Omental fat pad (tissue), 4 donors: ENCODE data around the gene NAGLU. TPM values are rescaled to one million over a fixed set of nuclear protein-coding genes. Genes with fewer than 3 reads are reported as not detected.

Source experiments
- ATAC-seq: fragments of 150-250 bp; one replicate; pipeline ENCODE4 v1.9.1; 2016; ENCODE audit warnings: mild to moderate bottlenecking, moderate library complexity; ENCODE audit not compliant: low FRiP score
- DNase-seq: peaks from one replicate; pipeline ENCODE4 v3.0.0-alpha.2; 2019; ENCODE audit warnings: low spot score
- small RNA-seq: library from RNA; depleted of rRNA; stranded (forward); fragments of <200 nt; gene quantifications from one replicate; pipeline ENCODE3, GENCODE V24; 2016
- total RNA-seq, 4 donors: library from RNA; depleted of rRNA; stranded (reverse); fragments of >200 nt; gene quantifications; one replicate each; pipeline ENCODE4 v1.1.0, GENCODE V29; 2016
- TF ChIP-seq, protein P1 (sequence below), 3 donors: fragments of 450-650 bp; IDR thresholded peaks; one replicate each; pipeline ENCODE4 v1.5.1; 2016 to 2017; ENCODE audit warnings: antibody characterized with exemption in 3 of 3, mild to moderate bottlenecking in 3 of 3, moderate library complexity in 2 of 3

Gene NAGLU
- total RNA-seq, 4 donors from 2014 or later, result 48.5 to 80.9 (median 57.3) TPM

DNA sequence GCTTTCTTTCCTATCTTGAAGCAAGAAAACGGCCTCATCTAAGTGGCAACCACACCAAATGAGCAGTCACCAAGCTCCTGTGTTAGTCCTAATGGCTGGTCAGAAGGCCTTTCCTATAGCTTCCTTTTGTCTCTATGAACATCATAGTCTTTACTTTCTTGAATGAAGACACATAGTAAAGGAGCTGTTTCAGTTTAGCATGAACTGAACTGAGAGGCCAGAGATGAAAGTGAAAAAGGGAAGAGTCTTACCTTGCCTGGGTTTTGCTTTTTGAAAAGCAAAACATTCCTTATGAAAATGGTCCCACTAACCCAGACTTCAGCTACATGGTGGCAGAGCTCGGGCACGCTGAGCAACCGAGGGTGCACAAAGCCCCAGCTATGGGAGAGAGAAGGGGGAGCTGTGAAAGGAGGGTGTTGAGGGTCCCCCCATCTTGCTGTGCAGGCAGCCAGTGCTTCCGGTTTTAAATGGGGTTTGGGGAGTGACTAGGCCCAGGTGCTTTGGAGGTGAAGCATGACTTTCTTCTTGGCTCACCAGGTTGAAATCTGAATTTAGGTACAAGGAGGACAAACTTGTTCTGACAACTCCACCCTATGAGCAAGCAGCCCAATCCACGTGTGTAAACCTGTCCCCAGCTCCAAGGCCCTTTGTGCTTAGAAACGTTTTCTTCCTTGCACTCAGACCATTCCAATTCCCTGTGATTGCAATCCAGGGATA is 50.6 kb downstream of the NAGLU start:
- DNase-seq (no peak), ATAC-seq (no peak)
- TF ChIP-seq, protein P1, sequence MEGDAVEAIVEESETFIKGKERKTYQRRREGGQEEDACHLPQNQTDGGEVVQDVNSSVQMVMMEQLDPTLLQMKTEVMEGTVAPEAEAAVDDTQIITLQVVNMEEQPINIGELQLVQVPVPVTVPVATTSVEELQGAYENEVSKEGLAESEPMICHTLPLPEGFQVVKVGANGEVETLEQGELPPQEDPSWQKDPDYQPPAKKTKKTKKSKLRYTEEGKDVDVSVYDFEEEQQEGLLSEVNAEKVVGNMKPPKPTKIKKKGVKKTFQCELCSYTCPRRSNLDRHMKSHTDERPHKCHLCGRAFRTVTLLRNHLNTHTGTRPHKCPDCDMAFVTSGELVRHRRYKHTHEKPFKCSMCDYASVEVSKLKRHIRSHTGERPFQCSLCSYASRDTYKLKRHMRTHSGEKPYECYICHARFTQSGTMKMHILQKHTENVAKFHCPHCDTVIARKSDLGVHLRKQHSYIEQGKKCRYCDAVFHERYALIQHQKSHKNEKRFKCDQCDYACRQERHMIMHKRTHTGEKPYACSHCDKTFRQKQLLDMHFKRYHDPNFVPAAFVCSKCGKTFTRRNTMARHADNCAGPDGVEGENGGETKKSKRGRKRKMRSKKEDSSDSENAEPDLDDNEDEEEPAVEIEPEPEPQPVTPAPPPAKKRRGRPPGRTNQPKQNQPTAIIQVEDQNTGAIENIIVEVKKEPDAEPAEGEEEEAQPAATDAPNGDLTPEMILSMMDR (IDR thresholded peaks at IDR 0.05), result no peak

DNA sequence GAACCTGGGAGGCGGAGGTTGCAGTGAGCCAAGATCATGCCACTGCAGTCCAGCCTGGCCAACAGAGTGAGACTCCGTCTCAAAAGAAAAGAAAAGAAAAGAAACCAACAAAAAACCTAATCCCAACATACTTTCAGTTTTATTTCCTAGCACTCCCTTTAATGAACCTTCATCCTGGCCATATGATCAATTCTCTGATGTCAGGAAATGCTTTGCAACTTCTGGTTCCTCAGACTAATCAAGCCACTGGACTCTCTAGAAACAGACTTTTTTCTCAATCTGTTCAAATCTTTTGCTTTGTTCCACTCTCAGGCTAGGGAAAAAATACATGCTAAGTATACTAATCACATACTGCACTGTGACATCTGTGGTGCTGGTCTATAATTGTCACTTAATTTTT is 54.8 kb downstream of the NAGLU start:
- ATAC-seq (no peak), DNase-seq (no peak)
- TF ChIP-seq, protein P1 (IDR thresholded peaks at IDR 0.05), result no peak

DNA sequence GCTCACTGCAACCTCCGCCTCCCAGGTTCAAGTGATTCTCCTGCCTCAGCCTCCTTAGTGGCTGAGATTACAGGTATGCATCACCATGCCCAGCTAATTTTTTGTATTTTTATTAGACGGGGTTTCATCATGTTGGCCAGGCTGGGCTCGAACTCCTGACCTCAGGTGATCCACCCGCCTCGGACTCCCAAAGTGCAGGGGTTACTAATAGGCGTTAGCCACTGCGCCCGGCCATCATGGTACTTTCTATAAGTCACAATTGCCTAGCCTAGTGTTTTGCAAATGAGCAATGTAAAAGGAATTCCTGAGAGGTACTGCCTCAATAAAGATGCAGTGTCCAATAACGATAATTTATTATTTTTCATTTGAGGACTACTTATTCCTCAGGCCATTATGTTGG is 55.4 kb downstream of the NAGLU start:
- TF ChIP-seq, protein P1 (IDR thresholded peaks at IDR 0.05), result no peak
- DNase-seq (no peak), ATAC-seq (no peak)

Small RNAs within 50 kb of the gene (small RNA-seq; reads per million reads assigned to genes)
- not detected for gene MIR548AT

Other genes with a start within 250 kb of the NAGLU start
- 100 to 1,000 TPM; 151 to 200 (median 171) TPM for gene STAT5A, start 247.7 kb upstream of the NAGLU start, total RNA-seq
- 100 to 1,000 TPM; 214 to 433 (median 280) TPM for gene STAT3, start 147.8 kb upstream of the NAGLU start, total RNA-seq
- 100 to 1,000 TPM; 479 to 598 (median 526) TPM for gene CAVIN1, start 113.0 kb upstream of the NAGLU start, total RNA-seq
- 100 to 1,000 TPM in 1 of 4 donors, 10 to 100 TPM in 3; 76.7 to 106 (median 89.2) TPM for gene ATP6V0A1, start 77.4 kb upstream of the NAGLU start, total RNA-seq
- 1 to 10 TPM; 1.6 to 8.7 (median 3.4) TPM for gene HSD17B1, start 16.7 kb downstream of the NAGLU start, total RNA-seq
- 10 to 100 TPM; 21.8 to 33.5 (median 26.2) TPM for gene COASY, start 25.9 kb downstream of the NAGLU start, total RNA-seq
- gene MLX, start 30.9 kb downstream of the NAGLU start, total RNA-seq, result 10 to 100 TPM; 41.8 to 53.0 (median 50.3) TPM
- gene PSMC3IP, start 41.5 kb downstream of the NAGLU start, total RNA-seq, result 1 to 10 TPM; 1.7 to 4.7 (median 3.3) TPM
- gene RETREG3, start 73.1 kb downstream of the NAGLU start, total RNA-seq, result 10 to 100 TPM; 37.0 to 70.3 (median 55.5) TPM
- gene TUBG1, start 73.4 kb downstream of the NAGLU start, total RNA-seq, result 10 to 100 TPM; 19.8 to 45.8 (median 27.1) TPM
- gene TUBG2, start 123.0 kb downstream of the NAGLU start, total RNA-seq, result 10 to 100 TPM; 16.5 to 27.9 (median 20.0) TPM
- 10 to 100 TPM in 3 of 4 donors, 1 to 10 TPM in 1; 3.8 to 29.6 (median 12.1) TPM for gene PLEKHH3, start 140.8 kb downstream of the NAGLU start, total RNA-seq
- 1 to 10 TPM in 3 of 4 donors, not detected in 1; 1.3 to 3.0 (median 1.9) TPM for gene CCR10, start 145.6 kb downstream of the NAGLU start, total RNA-seq
- gene CNTNAP1, start 146.3 kb downstream of the NAGLU start, total RNA-seq, result 1 to 10 TPM; 1.8 to 9.0 (median 4.2) TPM
- 10 to 100 TPM; 42.0 to 91.1 (median 50.9) TPM for gene EZH1, start 208.8 kb downstream of the NAGLU start, total RNA-seq
- 10 to 100 TPM; 51.3 to 90.6 (median 68.1) TPM for gene RAMP2, start 225.0 kb downstream of the NAGLU start, total RNA-seq
- 10 to 100 TPM; 44.3 to 53.4 (median 48.4) TPM for gene VPS25, start 237.2 kb downstream of the NAGLU start, total RNA-seq
- gene WNK4, start 244.4 kb downstream of the NAGLU start, total RNA-seq, result 1 to 10 TPM in 2 of 4 donors, under 1 TPM in 2; 0.50 to 3.9 (median 1.4) TPM